Hepatocyte (in vitro differentiated cells): ENCODE data around the gene AMPD3.

Experiments used
- EZH2 ChIP-seq: fragments of 200-600 bp; sonication (generic); IDR thresholded peaks from 2 replicates; pipeline ENCODE4 v1.6.1; 2016; ENCODE audit warnings: antibody characterized with exemption, mild to moderate bottlenecking, borderline replicate concordance
- EZH2phosphoT487 ChIP-seq: fragments of 200-600 bp; sonication (generic); IDR thresholded peaks from one replicate; pipeline ENCODE4 v1.6.1; 2018; ENCODE audit warnings: antibody characterized with exemption, mild to moderate bottlenecking, low read depth, moderate library complexity; ENCODE audit not compliant: unreplicated experiment, severe bottlenecking
- TF ChIP-seq, protein P1 (sequence below): fragments of 200-600 bp; sonication (generic); IDR thresholded peaks from 2 replicates; pipeline ENCODE4 v1.5.1; 2016; ENCODE audit warnings: antibody characterized with exemption, mild to moderate bottlenecking; ENCODE audit not compliant: poor library complexity

DNA sequence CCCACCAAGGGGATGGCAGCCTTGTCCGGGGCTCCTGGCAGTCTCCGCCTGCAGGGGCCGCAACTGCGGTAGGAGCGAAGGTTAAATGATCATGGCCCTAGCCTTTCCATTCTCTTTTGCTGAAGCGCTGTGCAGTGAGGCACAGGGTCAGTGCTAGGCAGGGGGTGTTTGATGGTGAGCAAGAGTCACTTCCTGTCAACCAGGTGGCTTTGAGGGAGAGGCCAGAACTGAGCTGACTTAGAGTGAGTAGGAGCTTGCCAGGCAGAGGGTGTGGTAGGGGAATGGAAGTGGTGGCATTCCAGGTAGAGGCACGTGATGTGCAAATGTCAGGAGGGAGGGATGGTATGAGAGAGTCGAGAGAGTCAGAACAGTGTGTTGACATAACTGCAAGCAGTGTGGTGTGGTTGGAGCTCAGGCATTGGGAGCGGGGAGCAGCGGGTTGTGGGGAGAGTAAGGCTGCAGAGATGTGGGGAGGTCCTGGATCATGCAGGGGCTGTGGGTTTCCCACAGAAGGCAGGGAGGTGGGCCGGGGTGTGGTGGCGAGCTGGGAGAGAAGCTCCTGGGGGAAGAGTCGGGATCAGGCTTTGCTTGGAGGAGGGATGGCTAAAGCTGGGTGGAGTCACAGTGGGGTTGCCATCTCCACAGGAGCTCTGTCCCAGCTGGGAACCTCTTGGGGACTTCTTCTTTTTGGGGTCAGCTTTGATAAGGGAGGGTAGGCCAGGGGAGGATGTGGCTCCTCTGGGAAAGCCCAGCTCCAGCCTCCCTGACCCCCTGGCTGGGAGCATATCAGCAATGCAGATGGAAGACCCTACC lies 33.3 kb downstream of the AMPD3 start:
- TF ChIP-seq, protein P1, sequence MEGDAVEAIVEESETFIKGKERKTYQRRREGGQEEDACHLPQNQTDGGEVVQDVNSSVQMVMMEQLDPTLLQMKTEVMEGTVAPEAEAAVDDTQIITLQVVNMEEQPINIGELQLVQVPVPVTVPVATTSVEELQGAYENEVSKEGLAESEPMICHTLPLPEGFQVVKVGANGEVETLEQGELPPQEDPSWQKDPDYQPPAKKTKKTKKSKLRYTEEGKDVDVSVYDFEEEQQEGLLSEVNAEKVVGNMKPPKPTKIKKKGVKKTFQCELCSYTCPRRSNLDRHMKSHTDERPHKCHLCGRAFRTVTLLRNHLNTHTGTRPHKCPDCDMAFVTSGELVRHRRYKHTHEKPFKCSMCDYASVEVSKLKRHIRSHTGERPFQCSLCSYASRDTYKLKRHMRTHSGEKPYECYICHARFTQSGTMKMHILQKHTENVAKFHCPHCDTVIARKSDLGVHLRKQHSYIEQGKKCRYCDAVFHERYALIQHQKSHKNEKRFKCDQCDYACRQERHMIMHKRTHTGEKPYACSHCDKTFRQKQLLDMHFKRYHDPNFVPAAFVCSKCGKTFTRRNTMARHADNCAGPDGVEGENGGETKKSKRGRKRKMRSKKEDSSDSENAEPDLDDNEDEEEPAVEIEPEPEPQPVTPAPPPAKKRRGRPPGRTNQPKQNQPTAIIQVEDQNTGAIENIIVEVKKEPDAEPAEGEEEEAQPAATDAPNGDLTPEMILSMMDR: no peak
- TF ChIP-seq EZH2: no peak
- no peak for TF ChIP-seq EZH2phosphoT487
